Loucy (cell line): ENCODE measurements around the gene B3GNT4.

Source experiments
- CTCF ChIP-seq: fragments of 200-600 bp; sonication (generic); conservative IDR thresholded peaks from 2 replicates; pipeline ENCODE4 v1.5.1; 2014; ENCODE audit warnings: mild to moderate bottlenecking, antibody characterized with exemption, low read length
- EZH2phosphoT487 ChIP-seq: fragments of 200-600 bp; IDR thresholded peaks from 2 replicates; pipeline ENCODE4 v1.6.1; 2018; ENCODE audit warnings: antibody characterized with exemption, mild to moderate bottlenecking, moderate library complexity, borderline replicate concordance

- TF ChIP-seq CTCF (no peak), EZH2phosphoT487 (no peak)
Observed at GRCh38 chr12:122160761-122161160, 42.7 kb upstream of the B3GNT4 start.
